ENCODE results near the gene GGA1. TPM values are rescaled to one million over a fixed set of nuclear protein-coding genes. Genes with fewer than 3 reads are reported as not detected.

Gene GGA1, protein sequence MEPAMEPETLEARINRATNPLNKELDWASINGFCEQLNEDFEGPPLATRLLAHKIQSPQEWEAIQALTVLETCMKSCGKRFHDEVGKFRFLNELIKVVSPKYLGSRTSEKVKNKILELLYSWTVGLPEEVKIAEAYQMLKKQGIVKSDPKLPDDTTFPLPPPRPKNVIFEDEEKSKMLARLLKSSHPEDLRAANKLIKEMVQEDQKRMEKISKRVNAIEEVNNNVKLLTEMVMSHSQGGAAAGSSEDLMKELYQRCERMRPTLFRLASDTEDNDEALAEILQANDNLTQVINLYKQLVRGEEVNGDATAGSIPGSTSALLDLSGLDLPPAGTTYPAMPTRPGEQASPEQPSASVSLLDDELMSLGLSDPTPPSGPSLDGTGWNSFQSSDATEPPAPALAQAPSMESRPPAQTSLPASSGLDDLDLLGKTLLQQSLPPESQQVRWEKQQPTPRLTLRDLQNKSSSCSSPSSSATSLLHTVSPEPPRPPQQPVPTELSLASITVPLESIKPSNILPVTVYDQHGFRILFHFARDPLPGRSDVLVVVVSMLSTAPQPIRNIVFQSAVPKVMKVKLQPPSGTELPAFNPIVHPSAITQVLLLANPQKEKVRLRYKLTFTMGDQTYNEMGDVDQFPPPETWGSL
- 44.9 TPM for polyA plus RNA-seq (2012; ENCODE audit: low read depth, missing spikeins)

DNA sequence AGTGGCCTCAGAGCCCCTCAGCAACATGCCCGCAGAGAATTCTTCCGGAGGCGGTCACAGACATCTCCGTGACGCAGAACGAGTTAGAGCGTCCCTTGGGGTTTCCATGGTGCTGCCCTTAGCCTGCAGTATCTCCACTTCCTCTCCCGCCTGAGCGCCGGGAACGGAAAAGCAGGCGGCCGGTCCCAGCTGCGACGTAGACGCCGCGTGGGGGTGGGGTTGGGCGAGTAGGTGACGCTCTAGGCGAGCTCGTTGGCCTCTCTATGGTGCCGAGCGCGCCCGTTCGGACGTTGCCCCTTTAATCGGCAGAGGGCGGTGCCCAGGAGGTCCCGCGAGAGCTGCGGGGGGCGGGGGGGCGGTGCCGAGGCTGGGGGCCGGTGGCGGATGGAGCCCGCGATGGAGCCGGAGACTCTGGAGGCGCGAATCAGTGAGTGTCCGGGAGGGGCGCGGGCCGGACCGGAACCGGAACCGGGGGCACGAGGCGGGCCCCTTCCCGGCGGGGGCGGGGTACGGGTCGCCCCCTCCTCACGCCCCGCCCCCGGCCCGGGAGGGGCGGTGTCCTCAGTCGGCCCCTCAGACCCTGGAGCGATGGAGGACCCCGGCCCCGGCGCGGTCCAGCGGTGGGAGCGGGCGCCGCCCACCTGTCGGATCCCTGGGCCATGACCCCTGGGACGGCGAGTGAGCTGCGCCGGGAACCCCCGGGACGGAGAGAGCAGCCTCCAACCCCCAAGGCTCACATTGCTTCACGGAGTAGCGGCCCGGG, at the start of gene GGA1:
GGA1 (plus strand) TSS at position 358 of the 763 bp plus-strand sequence; CDS start at position 385, 27 bp downstream.
- FAIRE-seq (peak; percentile 96), DNase-seq (ENCODE audit: insufficient read length, low spot score) (peak; percentile 91)
- peak; percentile 87 for TF ChIP-seq SPI1 (IDR thresholded peaks at IDR 0.05; ENCODE audit: low read depth, low read length)
- peak; percentile 80; the same call in 1 of the 2 replicates for TF ChIP-seq POLR2A (IDR thresholded peaks at IDR 0.05; ENCODE audit: low read depth, low read length)
- no peak; the same call in 1 of the 2 replicates for TF ChIP-seq POLR2AphosphoS5 (IDR thresholded peaks at IDR 0.05; ENCODE audit: low read depth, low read length)
- no peak for TF ChIP-seq PAX5 (IDR thresholded peaks at IDR 0.05; ENCODE audit: insufficient read depth, low read length, severe bottlenecking)
- TF ChIP-seq POU2F2 (IDR thresholded peaks at IDR 0.05; ENCODE audit: low read depth, low read length), result 0 out of 2 replicates have a peak, but pooled peaks have one; percentile 8

GRCh38 chr22:37559521-37559900, 49.1 kb upstream of the GGA1 start:
- no peak for DNase-seq (ENCODE audit: insufficient read length, low spot score)
- TF ChIP-seq TAF1 (IDR thresholded peaks at IDR 0.05; ENCODE audit: low read depth, low read length) (no peak), SPI1 (IDR thresholded peaks at IDR 0.05; ENCODE audit: low read depth, low read length) (no peak), POLR2A (IDR thresholded peaks at IDR 0.05; ENCODE audit: low read depth, low read length) (no peak), POLR2AphosphoS5 (IDR thresholded peaks at IDR 0.05; ENCODE audit: low read depth, low read length) (no peak), PAX5 (IDR thresholded peaks at IDR 0.05; ENCODE audit: insufficient read depth, low read length, severe bottlenecking) (no peak), POU2F2 (IDR thresholded peaks at IDR 0.05; ENCODE audit: low read depth, low read length) (no peak)
- no peak for FAIRE-seq

DNA sequence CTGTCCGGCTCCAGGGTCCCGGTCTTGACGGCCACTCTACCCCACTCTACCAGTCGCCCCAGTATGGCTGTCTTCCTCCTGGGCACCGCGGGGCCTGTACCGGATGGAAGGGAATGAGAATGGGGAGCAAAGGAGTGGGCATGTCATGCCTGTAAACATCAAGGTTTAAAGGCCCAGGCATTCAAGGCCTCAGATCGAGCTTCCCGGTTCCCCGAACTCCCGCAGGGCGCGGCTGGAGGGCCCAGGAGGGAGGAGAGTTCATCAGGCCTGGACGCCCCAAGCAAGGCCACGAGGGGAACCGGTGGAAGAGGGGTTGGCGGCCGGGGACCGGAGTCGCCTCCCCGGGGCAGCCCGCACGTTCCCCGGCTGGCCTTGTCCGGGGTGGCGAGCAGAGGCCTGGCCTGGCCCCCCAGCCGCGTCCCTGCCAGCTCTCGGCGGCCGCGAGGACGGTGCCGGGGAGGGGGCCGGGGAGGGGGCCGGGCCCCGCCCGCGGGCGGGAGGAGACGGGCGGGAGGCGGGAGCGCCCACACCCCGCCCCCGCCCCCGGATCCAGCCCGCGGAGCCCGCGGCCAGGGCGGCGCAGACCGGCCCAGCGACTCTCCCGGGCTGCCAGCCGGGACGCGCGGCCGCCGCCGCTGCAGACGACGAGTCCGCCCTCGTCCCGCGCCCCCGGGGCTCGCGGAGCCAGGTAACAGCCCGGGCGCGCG, 48.6 kb upstream of the GGA1 start, which contains the start of gene CDC42EP1:
CDC42EP1 (plus strand) TSS at position 580 of the 707 bp plus-strand sequence. CDS start 5,870 bp downstream, outside the sequence.
- TF ChIP-seq PAX5 (IDR thresholded peaks at IDR 0.05; ENCODE audit: insufficient read depth, low read length, severe bottlenecking) (no peak), TAF1 (IDR thresholded peaks at IDR 0.05; ENCODE audit: low read depth, low read length) (no peak)
- DNase-seq (ENCODE audit: insufficient read length, low spot score) (no peak), FAIRE-seq (no peak)

GRCh38 chr22:37560608-37561211, 47.9 kb upstream of the GGA1 start:
- DNase-seq (ENCODE audit: insufficient read length, low spot score) (no peak), FAIRE-seq (no peak)
- TF ChIP-seq POU2F2 (IDR thresholded peaks at IDR 0.05; ENCODE audit: low read depth, low read length) (no peak), PAX5 (IDR thresholded peaks at IDR 0.05; ENCODE audit: insufficient read depth, low read length, severe bottlenecking) (no peak), POLR2AphosphoS5 (IDR thresholded peaks at IDR 0.05; ENCODE audit: low read depth, low read length) (no peak), TAF1 (IDR thresholded peaks at IDR 0.05; ENCODE audit: low read depth, low read length) (no peak), SPI1 (IDR thresholded peaks at IDR 0.05; ENCODE audit: low read depth, low read length) (no peak), POLR2A (IDR thresholded peaks at IDR 0.05; ENCODE audit: low read depth, low read length) (no peak)

DNA sequence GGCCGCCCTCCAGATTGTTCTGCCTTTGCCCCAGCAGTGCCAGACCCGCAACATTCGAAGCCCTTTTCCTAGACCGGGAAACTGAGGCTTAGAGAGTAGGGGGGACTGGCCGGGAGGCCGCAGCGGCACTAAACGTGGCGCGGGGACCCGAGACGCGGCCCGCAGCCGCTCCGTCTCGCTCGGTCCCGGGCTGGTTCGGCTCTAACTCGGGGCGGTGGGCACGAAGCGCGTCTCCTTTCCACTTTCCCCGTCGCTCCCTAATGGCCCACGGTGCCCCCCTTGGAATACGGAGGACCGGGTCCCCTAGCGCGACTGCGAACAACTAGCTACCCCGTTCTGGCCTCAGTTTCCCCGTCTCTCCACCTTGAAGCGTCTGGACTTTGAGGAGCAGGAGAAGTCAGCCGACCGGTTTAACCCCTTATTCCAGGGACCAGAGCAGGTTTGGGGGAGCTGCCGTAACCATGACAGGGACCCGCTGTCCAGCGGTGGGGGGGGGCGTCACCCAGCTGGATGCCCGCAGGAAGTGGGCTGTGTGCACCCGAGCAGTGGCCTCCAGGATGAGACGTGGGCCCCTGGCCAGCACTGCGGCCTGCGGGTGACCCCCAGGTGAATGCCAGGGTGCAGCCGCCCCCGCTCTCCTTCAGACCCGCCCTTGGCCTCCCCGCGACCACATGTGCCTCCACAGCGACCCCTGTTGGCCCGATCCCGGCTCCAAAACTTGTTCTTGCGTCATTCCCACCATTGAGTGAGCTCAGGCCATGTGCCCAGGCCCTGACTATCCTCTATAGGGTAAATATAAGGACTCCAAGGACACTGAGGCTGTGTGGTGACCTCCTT, 47.2 kb upstream of the GGA1 start:
- TF ChIP-seq POLR2A (IDR thresholded peaks at IDR 0.05; ENCODE audit: low read depth, low read length) (no peak), POU2F2 (IDR thresholded peaks at IDR 0.05; ENCODE audit: low read depth, low read length) (no peak), POLR2AphosphoS5 (IDR thresholded peaks at IDR 0.05; ENCODE audit: low read depth, low read length) (no peak), PAX5 (IDR thresholded peaks at IDR 0.05; ENCODE audit: insufficient read depth, low read length, severe bottlenecking) (no peak), TAF1 (IDR thresholded peaks at IDR 0.05; ENCODE audit: low read depth, low read length) (no peak), SPI1 (IDR thresholded peaks at IDR 0.05; ENCODE audit: low read depth, low read length) (no peak)
- peak; percentile 89 for DNase-seq (ENCODE audit: insufficient read length, low spot score)
- FAIRE-seq, result peak; percentile 79

GRCh38 chr22:37562049-37562875, 46.4 kb upstream of the GGA1 start:
- TF ChIP-seq TAF1 (IDR thresholded peaks at IDR 0.05; ENCODE audit: low read depth, low read length) (no peak), POLR2A (IDR thresholded peaks at IDR 0.05; ENCODE audit: low read depth, low read length) (no peak), SPI1 (IDR thresholded peaks at IDR 0.05; ENCODE audit: low read depth, low read length) (no peak), POU2F2 (IDR thresholded peaks at IDR 0.05; ENCODE audit: low read depth, low read length) (no peak), POLR2AphosphoS5 (IDR thresholded peaks at IDR 0.05; ENCODE audit: low read depth, low read length) (no peak), PAX5 (IDR thresholded peaks at IDR 0.05; ENCODE audit: insufficient read depth, low read length, severe bottlenecking) (no peak)
- DNase-seq (ENCODE audit: insufficient read length, low spot score), result no peak
- peak; percentile 41 for FAIRE-seq
